KOPT-K1 (cell line): ENCODE results near the gene PACS2.

Experiments used
- H3K27ac ChIP-seq: fragments of 200-600 bp; sonication (generic); 2 replicates; pipeline ENCODE4 v1.5.1; 2016; ENCODE audit warnings: antibody characterized with exemption, mild to moderate bottlenecking, low read depth, low read length; ENCODE audit not compliant: poor library complexity, severe bottlenecking
- H3K36me3 ChIP-seq: fragments of 200-600 bp; sonication (generic); 2 replicates; pipeline ENCODE4 v1.5.1; 2017; ENCODE audit warnings: antibody characterized with exemption, mild to moderate bottlenecking, low read length, moderate library complexity; ENCODE audit not compliant: insufficient read depth
- H3K9me3 ChIP-seq: fragments of 200-600 bp; sonication (generic); 2 replicates; pipeline ENCODE4 v1.5.1; 2017; ENCODE audit warnings: antibody characterized with exemption, low read length, mild to moderate bottlenecking; ENCODE audit not compliant: insufficient read depth, poor library complexity, severe bottlenecking

PACS2 gene

DNA sequence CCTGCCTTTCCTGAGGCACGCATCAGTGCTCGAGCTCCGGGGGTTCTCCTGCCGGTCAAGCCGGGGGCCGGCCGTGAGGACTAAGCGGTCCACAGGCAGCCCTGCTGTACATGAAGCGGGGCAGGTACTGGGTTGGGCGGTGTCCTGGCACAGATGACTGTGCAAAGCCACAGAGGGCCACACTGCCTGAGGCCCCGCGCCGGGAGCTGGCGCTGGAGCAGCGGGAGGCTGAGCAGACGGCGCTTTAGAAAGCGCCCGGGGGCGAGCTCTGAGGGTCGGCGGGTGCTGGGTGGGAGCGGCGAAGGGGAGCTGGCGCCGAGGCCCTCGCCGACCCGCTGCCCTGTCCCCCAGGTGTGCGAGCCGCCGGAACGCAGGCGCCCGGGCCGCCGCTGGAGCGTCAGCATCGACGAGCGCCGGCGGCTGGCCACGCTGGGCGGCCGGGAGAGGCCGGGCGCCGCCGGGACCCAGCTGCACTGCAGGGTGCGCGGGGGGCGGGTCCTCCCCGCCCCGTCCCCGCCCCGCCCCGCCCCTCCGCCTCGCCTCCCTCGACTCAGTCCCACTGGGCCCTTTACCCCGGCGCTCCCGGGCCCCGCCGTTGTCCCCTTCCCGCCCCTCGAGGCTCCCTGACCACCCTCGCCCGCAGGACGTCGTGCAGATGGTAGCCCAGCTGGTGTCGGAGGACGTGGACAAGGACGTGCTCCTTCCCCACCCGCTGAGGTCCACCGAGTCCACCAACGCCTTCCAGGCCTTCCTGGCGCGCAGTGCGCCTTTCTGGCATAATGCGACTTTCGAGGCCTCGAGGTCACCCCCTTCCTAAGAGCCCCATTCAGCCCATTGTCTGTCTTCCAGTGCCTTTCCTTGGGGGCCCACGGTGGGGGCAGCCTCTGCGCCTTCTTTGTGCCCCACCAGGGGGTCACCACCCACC is 96.7 kb downstream of the PACS2 start:
- H3K36me3 ChIP-seq, result 0 out of 2 replicates have a peak, but pooled peaks cover 4% of the 10 kb centered on the region
- no peak overlapping the region for H3K27ac ChIP-seq
- no peaks in the 10 kb centered on the region for H3K9me3 ChIP-seq

DNA sequence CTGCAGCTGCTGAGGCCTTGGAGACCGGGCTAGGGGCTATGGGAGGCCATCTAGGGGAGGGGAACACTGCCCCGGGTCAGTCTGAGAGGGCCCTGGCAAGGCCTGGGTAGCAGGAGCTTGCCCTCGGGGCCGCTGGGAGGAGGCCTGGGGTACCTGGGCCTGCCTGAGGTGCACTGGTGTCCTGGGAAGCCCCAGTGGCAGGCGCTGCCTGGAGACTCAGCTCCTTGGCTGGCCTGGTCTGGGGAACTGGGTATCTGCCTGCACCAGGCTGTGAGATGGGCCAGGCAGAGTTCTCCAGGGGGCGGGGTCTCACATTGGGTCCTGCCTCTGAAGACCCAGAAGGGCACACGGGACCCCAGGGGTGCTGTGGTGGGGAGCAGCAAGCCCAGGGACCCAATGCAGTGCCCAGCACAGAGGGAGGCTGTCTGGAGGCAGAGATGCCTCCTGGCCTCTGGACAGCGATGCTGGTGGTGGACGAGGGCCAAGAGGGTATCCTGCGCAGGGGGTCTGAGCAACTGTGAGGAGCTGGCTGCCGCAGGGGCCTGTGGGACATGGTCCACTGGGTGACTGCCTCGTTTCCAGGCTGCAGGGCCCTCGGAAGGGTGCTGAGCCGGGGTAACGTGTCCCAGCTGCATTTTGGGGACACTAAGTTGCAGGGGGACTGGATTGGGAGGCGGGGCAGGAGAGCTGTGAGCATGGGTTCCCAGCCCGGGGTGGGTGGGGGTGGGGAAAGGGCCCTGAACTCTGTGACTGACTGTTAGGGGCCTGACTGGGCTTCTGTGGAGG is 97.6 kb downstream of the PACS2 start:
- H3K27ac ChIP-seq, result no peak overlapping the region
- no peaks in the 10 kb centered on the region for H3K9me3 ChIP-seq
- H3K36me3 ChIP-seq, result 0 out of 2 replicates have a peak, but pooled peaks cover 4% of the 10 kb centered on the region

- Histone ChIP-seq H3K36me3 (peaks cover 4% of the 10 kb centered on the region; the same call in 1 of the 2 replicates), H3K9me3 (no peaks in the 10 kb centered on the region), H3K27ac (no peak overlapping the region)
Observed at GRCh38 chr14:105412771-105413543, 98.4 kb downstream of the PACS2 start.

DNA sequence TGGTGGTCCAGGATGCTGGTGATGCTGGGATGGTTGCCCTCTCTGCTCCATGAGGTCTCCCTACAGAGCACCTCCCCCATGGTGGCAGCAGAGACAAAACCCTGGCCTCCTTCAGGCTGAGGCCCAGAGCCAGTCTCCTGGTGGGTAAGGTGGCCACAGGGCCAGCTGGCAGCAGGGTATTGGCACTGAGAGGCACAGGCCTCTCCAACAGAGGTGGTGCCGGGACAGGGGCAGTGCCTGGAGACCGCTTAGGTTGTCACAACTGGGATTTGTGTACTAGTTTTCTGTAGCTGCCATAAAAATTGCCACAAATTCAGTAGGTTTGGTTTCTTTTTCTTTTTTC is 99.0 kb downstream of the PACS2 start:
- Histone ChIP-seq H3K27ac (no peak overlapping the region), H3K36me3 (peaks cover 4% of the 10 kb centered on the region; the same call in 1 of the 2 replicates), H3K9me3 (no peaks in the 10 kb centered on the region)

- no peak overlapping the region for H3K27ac ChIP-seq
Observed at GRCh38 chr14:105414456-105415371, 100.2 kb downstream of the PACS2 start.

GRCh38 chr14:105415481-105416428 is 101.2 kb downstream of the PACS2 start:
- Histone ChIP-seq H3K36me3 (no peaks in the 10 kb centered on the region; the same call in 1 of the 2 replicates), H3K27ac (no peak overlapping the region), H3K9me3 (no peaks in the 10 kb centered on the region)

More at GRCh38 chr14:105414456-105415371, 100.2 kb downstream of the PACS2 start:
- peaks cover 4% of the 10 kb centered on the region; the same call in 1 of the 2 replicates for H3K36me3 ChIP-seq
- no peaks in the 10 kb centered on the region for H3K9me3 ChIP-seq

DNA sequence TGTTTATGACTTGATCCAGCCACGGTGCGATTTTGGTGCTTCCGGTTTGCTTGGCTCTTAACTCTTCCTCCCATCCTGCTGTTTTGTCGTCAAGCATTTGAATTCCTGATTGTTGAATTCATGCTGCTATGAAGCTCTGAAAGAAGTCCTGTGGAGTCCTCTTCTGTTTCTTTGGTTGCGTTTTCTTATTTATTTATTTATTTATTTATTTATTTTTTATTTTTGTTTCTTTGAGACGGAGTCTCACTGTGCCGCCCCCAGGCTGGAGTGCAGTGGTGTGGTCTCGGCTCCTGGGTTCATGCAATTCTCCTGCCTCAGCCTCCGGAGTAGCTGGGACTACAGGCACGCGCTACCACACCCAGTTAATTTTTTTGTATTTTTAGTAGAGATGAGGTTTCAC is 102.1 kb downstream of the PACS2 start:
- H3K9me3 ChIP-seq, result no peaks in the 10 kb centered on the region
- H3K27ac ChIP-seq, result no peak overlapping the region
- H3K36me3 ChIP-seq, result no peaks in the 10 kb centered on the region; the same call in 1 of the 2 replicates

- Histone ChIP-seq H3K27ac (no peak overlapping the region), H3K9me3 (no peaks in the 10 kb centered on the region), H3K36me3 (peaks cover 9% of the 10 kb centered on the region; the same call in 1 of the 2 replicates)
Observed at GRCh38 chr14:105417690-105418121, 103.2 kb downstream of the PACS2 start.

DNA sequence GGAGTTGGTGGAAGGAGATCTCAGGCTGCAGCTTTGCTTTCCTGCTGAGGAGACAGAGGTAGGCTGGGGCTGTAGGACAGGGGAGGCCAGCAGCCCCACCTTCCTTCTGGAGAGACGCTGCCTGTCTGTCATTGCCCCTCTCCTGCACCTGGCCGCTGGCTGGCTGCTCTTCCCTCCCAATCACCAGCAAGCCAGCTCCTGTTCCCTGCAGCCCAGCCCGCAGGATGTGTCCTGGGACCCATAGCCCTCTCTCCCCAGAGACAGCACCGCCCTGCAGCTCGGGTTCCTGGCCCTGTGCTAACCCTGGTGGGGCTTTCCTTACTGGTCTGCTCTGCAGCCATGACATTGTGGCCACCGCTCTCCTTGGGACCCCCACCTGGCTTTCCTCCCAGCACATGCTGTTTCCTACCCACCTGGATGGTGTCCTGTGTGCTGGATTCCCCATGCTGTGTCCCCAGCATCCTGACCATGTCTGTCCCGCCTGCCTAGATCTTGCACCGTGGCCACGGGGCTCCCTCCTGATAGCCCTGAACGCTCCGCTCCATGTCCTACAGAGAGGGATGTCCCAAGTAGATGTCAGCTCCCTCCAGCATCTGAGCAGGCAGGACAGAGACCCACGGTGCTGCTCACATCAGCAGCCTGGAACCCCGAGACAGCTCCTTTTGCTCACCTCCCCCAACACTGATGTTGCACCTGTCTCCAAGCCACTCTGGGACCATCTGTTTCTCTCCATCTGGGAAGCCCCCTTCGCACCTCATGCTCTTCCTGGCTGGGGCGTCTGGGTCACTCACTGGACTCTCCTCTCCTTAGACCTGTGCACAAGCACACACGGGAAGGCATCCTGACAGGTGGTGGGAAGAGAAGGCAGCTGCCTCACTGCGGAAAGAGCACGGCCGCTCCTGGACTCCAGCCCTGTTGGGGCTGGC is 104.0 kb downstream of the PACS2 start:
- H3K36me3 ChIP-seq, result peaks cover 13% of the 10 kb centered on the region; the same call in 1 of the 2 replicates
- peak overlapping the region; percentile 82 for H3K27ac ChIP-seq
- H3K9me3 ChIP-seq, result no peaks in the 10 kb centered on the region

GRCh38 chr14:105419195-105420091 is 104.9 kb downstream of the PACS2 start, which contains the start of gene MTA1:
Gene MTA1, plus strand, starts transcription at chr14:105419827. Its CDS starts 209 bp downstream, at chr14:105420036.
- Histone ChIP-seq H3K9me3 (no peaks in the 10 kb centered on the region), H3K27ac (peak within 1 kb of the TSS; percentile 84), H3K36me3 (peaks cover 22% of the 10 kb centered on the region; the same call in 1 of the 2 replicates)
